ENCODE data around the gene NSF.
A peak's percentile ranks its signal among the peaks of the same experiment; 100 is the strongest.
"Not testable (repeated sequence)": the region's sequence is repeated elsewhere in the genome, so short reads cannot be mapped to it uniquely, and the experiment has no call there.

The NSF gene

GRCh38 chr17:46613876-46614275 lies 23.4 kb downstream of the NSF start:
- H3K27ac Mint-ChIP-seq; DNase-seq (ENCODE audit: low spot score in 2 of 2); H3K36me3 Mint-ChIP-seq; H3K4me1 Mint-ChIP-seq; H3K9me3 Mint-ChIP-seq; H3K4me3 Mint-ChIP-seq: not testable (repeated sequence)
- ATAC-seq = peak; percentile 46

- not testable (repeated sequence) for H3K36me3 Mint-ChIP-seq; DNase-seq (ENCODE audit: low spot score in 2 of 2); H3K9me3 Mint-ChIP-seq; ATAC-seq; H3K4me1 Mint-ChIP-seq; H3K4me3 Mint-ChIP-seq; H3K27ac Mint-ChIP-seq
Observed at GRCh38 chr17:46617121-46617520, 26.7 kb downstream of the NSF start.

GRCh38 chr17:46618975-46619374 lies 28.5 kb downstream of the NSF start:
- H3K4me1 Mint-ChIP-seq; H3K4me3 Mint-ChIP-seq; ATAC-seq; H3K27ac Mint-ChIP-seq; H3K9me3 Mint-ChIP-seq; H3K36me3 Mint-ChIP-seq; DNase-seq (ENCODE audit: low spot score in 2 of 2): not testable (repeated sequence)

- H3K4me3 Mint-ChIP-seq; DNase-seq (ENCODE audit: low spot score in 2 of 2); ATAC-seq; H3K27ac Mint-ChIP-seq; H3K4me1 Mint-ChIP-seq; H3K9me3 Mint-ChIP-seq; H3K36me3 Mint-ChIP-seq: not testable (repeated sequence)
Observed at GRCh38 chr17:46623790-46624189, 33.3 kb downstream of the NSF start.

- not testable (repeated sequence) for ATAC-seq; H3K9me3 Mint-ChIP-seq; H3K36me3 Mint-ChIP-seq; DNase-seq (ENCODE audit: low spot score in 2 of 2); H3K4me1 Mint-ChIP-seq; H3K4me3 Mint-ChIP-seq; H3K27ac Mint-ChIP-seq
Observed at GRCh38 chr17:46624726-46625125, 34.3 kb downstream of the NSF start.

GRCh38 chr17:46627452-46627851 lies 37.0 kb downstream of the NSF start:
- not testable (repeated sequence) for H3K9me3 Mint-ChIP-seq; H3K4me3 Mint-ChIP-seq; H3K36me3 Mint-ChIP-seq; H3K4me1 Mint-ChIP-seq; DNase-seq (ENCODE audit: low spot score in 2 of 2); ATAC-seq; H3K27ac Mint-ChIP-seq

- not testable (repeated sequence) for H3K4me1 Mint-ChIP-seq; H3K4me3 Mint-ChIP-seq; H3K27ac Mint-ChIP-seq; DNase-seq (ENCODE audit: low spot score in 2 of 2); H3K9me3 Mint-ChIP-seq; H3K36me3 Mint-ChIP-seq
- ATAC-seq = peak; percentile 99
Observed at GRCh38 chr17:46628753-46629436, 38.4 kb downstream of the NSF start.

GRCh38 chr17:46632146-46632545 lies 41.7 kb downstream of the NSF start:
- H3K9me3 Mint-ChIP-seq; H3K4me3 Mint-ChIP-seq; DNase-seq (ENCODE audit: low spot score in 2 of 2); H3K4me1 Mint-ChIP-seq; ATAC-seq; H3K27ac Mint-ChIP-seq; H3K36me3 Mint-ChIP-seq: not testable (repeated sequence)

- not testable (repeated sequence) for H3K36me3 Mint-ChIP-seq; DNase-seq (ENCODE audit: low spot score in 2 of 2); H3K27ac Mint-ChIP-seq; H3K4me3 Mint-ChIP-seq; ATAC-seq; H3K4me1 Mint-ChIP-seq; H3K9me3 Mint-ChIP-seq
Observed at GRCh38 chr17:46634844-46635243, 44.4 kb downstream of the NSF start.

- not testable (repeated sequence) for H3K27ac Mint-ChIP-seq; H3K4me3 Mint-ChIP-seq; ATAC-seq; H3K9me3 Mint-ChIP-seq; H3K36me3 Mint-ChIP-seq; H3K4me1 Mint-ChIP-seq; DNase-seq (ENCODE audit: low spot score in 2 of 2)
Observed at GRCh38 chr17:46641861-46642656, 51.6 kb downstream of the NSF start.

GRCh38 chr17:46647251-46647650 lies 56.8 kb downstream of the NSF start:
- not testable (repeated sequence) for H3K9me3 Mint-ChIP-seq; ATAC-seq; H3K36me3 Mint-ChIP-seq; DNase-seq (ENCODE audit: low spot score in 2 of 2); H3K4me3 Mint-ChIP-seq; H3K4me1 Mint-ChIP-seq; H3K27ac Mint-ChIP-seq

- ATAC-seq; DNase-seq (ENCODE audit: low spot score in 2 of 2); H3K9me3 Mint-ChIP-seq; H3K4me3 Mint-ChIP-seq; H3K4me1 Mint-ChIP-seq; H3K27ac Mint-ChIP-seq; H3K36me3 Mint-ChIP-seq: not testable (repeated sequence)
Observed at GRCh38 chr17:46647688-46648278, 57.3 kb downstream of the NSF start.

GRCh38 chr17:46649246-46649645 lies 58.8 kb downstream of the NSF start:
- ATAC-seq; H3K27ac Mint-ChIP-seq; H3K9me3 Mint-ChIP-seq; H3K4me1 Mint-ChIP-seq; H3K36me3 Mint-ChIP-seq; H3K4me3 Mint-ChIP-seq; DNase-seq (ENCODE audit: low spot score in 2 of 2): not testable (repeated sequence)

- not testable (repeated sequence) for H3K4me1 Mint-ChIP-seq; DNase-seq (ENCODE audit: low spot score in 2 of 2); ATAC-seq; H3K27ac Mint-ChIP-seq; H3K4me3 Mint-ChIP-seq; H3K9me3 Mint-ChIP-seq; H3K36me3 Mint-ChIP-seq
Observed at GRCh38 chr17:46652024-46652643, 61.7 kb downstream of the NSF start.

GRCh38 chr17:46658235-46658634 lies 67.8 kb downstream of the NSF start:
- not testable (repeated sequence) for H3K27ac Mint-ChIP-seq; DNase-seq (ENCODE audit: low spot score in 2 of 2); H3K9me3 Mint-ChIP-seq; H3K36me3 Mint-ChIP-seq; ATAC-seq; H3K4me1 Mint-ChIP-seq; H3K4me3 Mint-ChIP-seq
